RWPE2 (cell line): Measurements from ENCODE around the gene SLC8A1.

Experiments
- ATAC-seq: fragments of 200-7000 bp; cut with Tn5 transposase; 3 replicates; pipeline ENCODE4 v1.9.1; 2021; ENCODE audit warnings: low read depth
- DNase-seq: peaks from one replicate; pipeline ENCODE4 v3.0.0-alpha.2; 2020; ENCODE audit warnings: low spot score
- H3K27ac ChIP-seq: fragments of 450-650 bp; 2 replicates; pipeline ENCODE4 v1.5.1; 2017; ENCODE audit warnings: mild to moderate bottlenecking; ENCODE audit not compliant: poor library complexity, severe bottlenecking
- H3K27me3 ChIP-seq: fragments of 250-450 bp; sonication (Bioruptor Pico); 2 replicates; pipeline ENCODE4 v1.5.1; 2021; ENCODE audit warnings: mild to moderate bottlenecking, moderate library complexity; ENCODE audit not compliant: insufficient read depth, poor library complexity, severe bottlenecking
- H3K36me3 ChIP-seq: fragments of 250-450 bp; sonication (Bioruptor Pico); 2 replicates; pipeline ENCODE4 v1.5.1; 2020; ENCODE audit warnings: low read depth, mild to moderate bottlenecking, moderate library complexity
- H3K4me1 ChIP-seq: fragments of 250-450 bp; sonication (Bioruptor Pico); 2 replicates; pipeline ENCODE4 v1.5.1; 2021; ENCODE audit warnings: mild to moderate bottlenecking, moderate library complexity; ENCODE audit not compliant: insufficient read depth, poor library complexity, severe bottlenecking
- H3K4me3 ChIP-seq: fragments of 250-450 bp; sonication (Bioruptor Pico); 2 replicates; pipeline ENCODE4 v1.5.1; 2021; ENCODE audit warnings: mild to moderate bottlenecking, moderate library complexity; ENCODE audit not compliant: severe bottlenecking
- H3K9me3 ChIP-seq: fragments of 250-450 bp; sonication (Bioruptor Pico); 2 replicates; pipeline ENCODE4 v1.5.1; 2021; ENCODE audit warnings: mild to moderate bottlenecking, moderate library complexity; ENCODE audit not compliant: severe bottlenecking
- TF ChIP-seq, protein P1 (sequence below): fragments of 450-650 bp; IDR thresholded peaks from one replicate; pipeline ENCODE4 v1.5.1; 2017; ENCODE audit warnings: mild to moderate bottlenecking, moderate library complexity; ENCODE audit not compliant: poor library complexity, severe bottlenecking

SLC8A1 gene

DNA sequence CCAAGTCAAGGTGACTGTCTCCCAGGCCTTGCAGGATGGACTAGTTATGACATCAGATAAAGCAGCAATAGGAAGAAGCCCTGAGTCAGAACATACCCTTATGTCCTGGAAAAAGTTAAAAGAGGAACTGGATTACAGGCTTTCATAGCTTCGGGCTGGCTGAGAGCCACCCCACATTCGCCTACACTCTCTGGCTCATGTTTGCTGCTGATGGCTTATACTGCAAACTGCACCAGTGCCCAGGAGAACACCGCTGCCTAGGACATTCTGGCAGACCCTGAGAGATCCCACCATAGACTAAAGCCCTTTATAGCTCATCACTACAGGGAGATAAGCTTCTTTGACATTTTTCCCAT is 20.3 kb downstream of the SLC8A1 start:
- no peak for DNase-seq
- no peaks in the 10 kb centered on the region for H3K27me3 ChIP-seq
- H3K27ac ChIP-seq, result peak overlapping the region; percentile 98
- ATAC-seq, result peak; percentile 33
- peaks cover 48% of the 10 kb centered on the region for H3K4me1 ChIP-seq
- no peaks in the 10 kb centered on the region for H3K9me3 ChIP-seq
- no peaks in the 10 kb centered on the region for H3K36me3 ChIP-seq
- TF ChIP-seq, protein P1, sequence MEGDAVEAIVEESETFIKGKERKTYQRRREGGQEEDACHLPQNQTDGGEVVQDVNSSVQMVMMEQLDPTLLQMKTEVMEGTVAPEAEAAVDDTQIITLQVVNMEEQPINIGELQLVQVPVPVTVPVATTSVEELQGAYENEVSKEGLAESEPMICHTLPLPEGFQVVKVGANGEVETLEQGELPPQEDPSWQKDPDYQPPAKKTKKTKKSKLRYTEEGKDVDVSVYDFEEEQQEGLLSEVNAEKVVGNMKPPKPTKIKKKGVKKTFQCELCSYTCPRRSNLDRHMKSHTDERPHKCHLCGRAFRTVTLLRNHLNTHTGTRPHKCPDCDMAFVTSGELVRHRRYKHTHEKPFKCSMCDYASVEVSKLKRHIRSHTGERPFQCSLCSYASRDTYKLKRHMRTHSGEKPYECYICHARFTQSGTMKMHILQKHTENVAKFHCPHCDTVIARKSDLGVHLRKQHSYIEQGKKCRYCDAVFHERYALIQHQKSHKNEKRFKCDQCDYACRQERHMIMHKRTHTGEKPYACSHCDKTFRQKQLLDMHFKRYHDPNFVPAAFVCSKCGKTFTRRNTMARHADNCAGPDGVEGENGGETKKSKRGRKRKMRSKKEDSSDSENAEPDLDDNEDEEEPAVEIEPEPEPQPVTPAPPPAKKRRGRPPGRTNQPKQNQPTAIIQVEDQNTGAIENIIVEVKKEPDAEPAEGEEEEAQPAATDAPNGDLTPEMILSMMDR, result no peak
- H3K4me3 ChIP-seq, result no peak overlapping the region

- H3K27me3 ChIP-seq, result no peaks in the 10 kb centered on the region
- ATAC-seq (no peak), DNase-seq (no peak)
- H3K4me3 ChIP-seq, result no peak overlapping the region
- H3K4me1 ChIP-seq, result peaks cover 46% of the 10 kb centered on the region
- peak overlapping the region; percentile 98 for H3K27ac ChIP-seq
- H3K9me3 ChIP-seq, result no peaks in the 10 kb centered on the region
- TF ChIP-seq, protein P1, result no peak
- no peaks in the 10 kb centered on the region for H3K36me3 ChIP-seq
Measured at GRCh38 chr2:40430776-40431599, 20.9 kb downstream of the SLC8A1 start.

DNA sequence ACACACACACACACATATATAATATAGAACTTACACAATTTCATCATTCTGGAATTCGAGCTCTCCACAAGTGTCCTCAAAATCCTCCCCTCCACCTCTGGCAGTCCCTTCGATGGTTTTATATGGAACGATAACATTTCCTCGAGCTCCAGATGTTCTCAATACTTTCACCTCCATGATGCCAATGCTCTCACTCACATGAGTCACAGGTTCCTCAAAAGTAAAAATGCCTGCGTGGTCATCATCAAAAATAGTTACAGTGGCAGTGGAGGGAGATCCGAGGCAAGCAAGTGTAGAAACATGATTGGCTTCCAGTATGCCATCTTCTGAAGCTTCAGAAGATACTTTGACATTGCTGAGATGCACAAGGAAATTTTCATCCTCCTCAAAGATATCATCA is 23.5 kb downstream of the SLC8A1 start:
- no peak overlapping the region for H3K4me3 ChIP-seq
- peaks cover 22% of the 10 kb centered on the region for H3K4me1 ChIP-seq
- TF ChIP-seq, protein P1, result no peak
- H3K36me3 ChIP-seq, result no peaks in the 10 kb centered on the region
- H3K9me3 ChIP-seq, result no peaks in the 10 kb centered on the region
- DNase-seq (no peak), ATAC-seq (no peak)
- H3K27me3 ChIP-seq, result no peaks in the 10 kb centered on the region
- H3K27ac ChIP-seq, result no peak overlapping the region

GRCh38 chr2:40421631-40422297 is 30.1 kb downstream of the SLC8A1 start:
- H3K36me3 ChIP-seq, result no peaks in the 10 kb centered on the region
- no peaks in the 10 kb centered on the region for H3K9me3 ChIP-seq
- ATAC-seq (no peak), DNase-seq (no peak)
- H3K4me3 ChIP-seq, result no peak overlapping the region
- no peak overlapping the region for H3K27ac ChIP-seq
- TF ChIP-seq, protein P1, result no peak
- no peaks in the 10 kb centered on the region for H3K4me1 ChIP-seq
- H3K27me3 ChIP-seq, result no peaks in the 10 kb centered on the region

DNA sequence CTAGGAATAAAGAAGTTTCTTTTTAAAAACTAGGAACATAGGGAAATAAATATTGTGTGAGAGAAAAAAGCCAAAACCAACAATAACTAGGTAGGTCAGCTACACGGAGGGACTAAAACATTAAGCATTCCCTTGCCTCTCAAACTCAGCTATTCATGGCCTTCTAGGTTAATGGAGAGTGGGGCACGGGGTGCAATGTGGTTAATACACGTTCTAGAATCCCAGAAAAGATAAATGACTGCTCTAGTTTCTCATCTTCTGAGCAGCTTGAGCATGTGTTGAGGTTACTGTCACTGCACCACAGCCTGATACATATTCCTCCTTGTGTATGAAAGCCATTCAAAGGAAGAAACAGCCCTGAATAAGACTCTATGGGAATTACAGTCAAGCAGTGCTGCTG is 31.4 kb downstream of the SLC8A1 start:
- Histone ChIP-seq H3K4me1 (peaks cover 7% of the 10 kb centered on the region), H3K27ac (no peak overlapping the region), H3K9me3 (no peaks in the 10 kb centered on the region), H3K27me3 (no peaks in the 10 kb centered on the region), H3K4me3 (no peak overlapping the region), H3K36me3 (no peaks in the 10 kb centered on the region)
- TF ChIP-seq, protein P1, result no peak
- no peak for ATAC-seq
- DNase-seq, result no peak
